GM23338 (cell line): ENCODE measurements around the gene ZNF790. TPM values are rescaled to one million over a fixed set of nuclear protein-coding genes. Genes with fewer than 3 reads are reported as not detected.

Source experiments
- ATAC-seq: fragments of 200-7000 bp; cut with Tn5 transposase; 3 replicates; pipeline ENCODE4 v1.9.1; 2020
- DNase-seq: peaks from one replicate; pipeline ENCODE4 v3.0.0-alpha.2; 2015; ENCODE audit warnings: low spot score
- H2AFZ ChIP-seq: fragments of 200-600 bp; sonication (generic); 2 replicates; pipeline ENCODE4 v1.8.0; 2016; ENCODE audit warnings: antibody characterized with exemption, mild to moderate bottlenecking, moderate library complexity
- H3F3A ChIP-seq: fragments of 200-600 bp; sonication (generic); replicated peaks from 2 replicates; pipeline ENCODE4 v1.8.0; 2017; ENCODE audit warnings: antibody characterized with exemption, mixed run types, low read depth
- H3K27ac ChIP-seq: fragments of 200-600 bp; sonication (generic); 2 replicates; pipeline ENCODE4 v1.6.1; 2016; ENCODE audit warnings: low read depth
- H3K27me3 ChIP-seq: fragments of 200-600 bp; sonication (generic); 2 replicates; pipeline ENCODE4 v1.8.0; 2016; ENCODE audit warnings: mild to moderate bottlenecking, mixed run types, moderate library complexity; ENCODE audit not compliant: insufficient read depth
- H3K36me3 ChIP-seq: fragments of 200-600 bp; sonication (generic); 2 replicates; pipeline ENCODE4 v1.8.0; 2016; ENCODE audit warnings: mild to moderate bottlenecking; ENCODE audit not compliant: insufficient read depth
- H3K4me1 ChIP-seq: fragments of 200-600 bp; sonication (generic); 2 replicates; pipeline ENCODE4 v1.8.0; 2016; ENCODE audit warnings: mild to moderate bottlenecking, moderate library complexity; ENCODE audit not compliant: insufficient read depth
- H3K4me2 ChIP-seq: fragments of 200-600 bp; sonication (generic); 2 replicates; pipeline ENCODE4 v1.7.1; 2017; ENCODE audit warnings: mixed run types
- H3K4me3 ChIP-seq: fragments of 200-600 bp; sonication (generic); 2 replicates; pipeline ENCODE4 v1.6.1; 2016; ENCODE audit warnings: mixed run types
- H3K79me2 ChIP-seq: fragments of 200-600 bp; sonication (generic); replicated peaks from 2 replicates; pipeline ENCODE4 v1.8.0; 2017; ENCODE audit warnings: mild to moderate bottlenecking; ENCODE audit not compliant: insufficient read depth
- H3K9me2 ChIP-seq: fragments of 200-600 bp; sonication (generic); 2 replicates; pipeline ENCODE4 v1.8.0; 2017; ENCODE audit not compliant: insufficient read depth
- H4K20me1 ChIP-seq: fragments of 200-600 bp; sonication (generic); replicated peaks from 2 replicates; pipeline ENCODE4 v1.8.0; 2017; ENCODE audit warnings: mild to moderate bottlenecking; ENCODE audit not compliant: insufficient read depth
- H3K27ac Mint-ChIP-seq: 2 replicates; pipeline ENCODE4 v1.8.0; 2020; ENCODE audit warnings: inconsistent platforms, mild to moderate bottlenecking, moderate library complexity, mixed read lengths
- H3K27me3 Mint-ChIP-seq: 3 replicates; pipeline ENCODE4 v1.8.0; 2022; ENCODE audit warnings: low read depth, mild to moderate bottlenecking, moderate library complexity, mixed read lengths, inconsistent platforms; ENCODE audit not compliant: insufficient read depth, poor library complexity
- H3K36me3 Mint-ChIP-seq: 3 replicates; pipeline ENCODE4 v1.8.0; 2021; ENCODE audit warnings: low read depth, mild to moderate bottlenecking, inconsistent platforms, moderate library complexity, mixed read lengths
- H3K4me1 Mint-ChIP-seq: 3 replicates; pipeline ENCODE4 v1.8.0; 2020; ENCODE audit warnings: mild to moderate bottlenecking, inconsistent platforms, mixed read lengths
- H3K4me3 Mint-ChIP-seq: 3 replicates; pipeline ENCODE4 v1.8.0; 2021; ENCODE audit warnings: moderate library complexity, mild to moderate bottlenecking, inconsistent platforms, mixed read lengths
- H3K9me3 Mint-ChIP-seq: 3 replicates; pipeline ENCODE4 v1.8.0; 2020; ENCODE audit warnings: moderate library complexity, mild to moderate bottlenecking, inconsistent platforms, mixed read lengths
- CREB1 ChIP-seq: fragments of 250-450 bp; sonication (Bioruptor Pico); IDR thresholded peaks from 2 replicates; pipeline ENCODE4 v1.5.0; 2020; ENCODE audit warnings: low read depth, mild to moderate bottlenecking, moderate library complexity
- EZH2 ChIP-seq: fragments of 200-600 bp; sonication (generic); IDR thresholded peaks from one replicate; pipeline ENCODE4 v1.8.0; 2017; ENCODE audit warnings: antibody characterized with exemption, mild to moderate bottlenecking, low read depth; ENCODE audit not compliant: unreplicated experiment
- EZH2phosphoT487 ChIP-seq: fragments of 200-600 bp; sonication (generic); IDR thresholded peaks from one replicate; pipeline ENCODE4 v1.8.1; 2018; ENCODE audit warnings: antibody characterized with exemption; ENCODE audit not compliant: unreplicated experiment
- JUNB ChIP-seq: IDR thresholded peaks from one replicate; pipeline ENCODE4 v1.6.1; 2016; ENCODE audit warnings: antibody characterized with exemption; ENCODE audit not compliant: unreplicated experiment
- NANOG ChIP-seq: IDR thresholded peaks from 2 replicates; pipeline ENCODE4 v1.6.1; 2016; ENCODE audit warnings: antibody characterized with exemption, borderline replicate concordance
- POLR2AphosphoS5 ChIP-seq: IDR thresholded peaks from 2 replicates; pipeline ENCODE4 v1.6.1; 2016; ENCODE audit warnings: antibody characterized with exemption, low read depth
- STAT1 ChIP-seq: IDR thresholded peaks from one replicate; pipeline ENCODE4 v1.6.1; 2016; ENCODE audit warnings: antibody characterized with exemption; ENCODE audit not compliant: unreplicated experiment
- ZNF114 ChIP-seq: fragments of 250-450 bp; sonication (Bioruptor Pico); IDR thresholded peaks from 2 replicates; pipeline ENCODE4 v1.5.0; 2020; ENCODE audit warnings: mild to moderate bottlenecking, moderate library complexity
- ZNF331 ChIP-seq: fragments of 250-450 bp; sonication (Bioruptor Pico); IDR thresholded peaks from 2 replicates; pipeline ENCODE4 v1.5.0; 2020; ENCODE audit warnings: low read depth, mild to moderate bottlenecking, moderate library complexity
- polyA plus RNA-seq: library from polyadenylated mRNA; unstranded; fragments of >200 nt; fragmentation: Nextera tagmentation; extraction: Ambion mirVana; gene quantifications from 2 replicates; pipeline ENCODE4 v1.2.1, GENCODE V29; 2016
- total RNA-seq: library from RNA; depleted of rRNA; stranded (reverse); fragments of >200 nt; shearing (Covaris generic); gene quantifications from 2 replicates; pipeline ENCODE4 v1.2.3, GENCODE V29; 2014
- TF ChIP-seq, protein P1 (sequence below): IDR thresholded peaks from one replicate; pipeline ENCODE4 v1.6.1; 2018; ENCODE audit warnings: antibody characterized with exemption; ENCODE audit not compliant: unreplicated experiment
- TF ChIP-seq, protein P2 (sequence below): IDR thresholded peaks from 2 replicates; pipeline ENCODE4 v1.6.1; 2016; ENCODE audit warnings: antibody characterized with exemption
- TF ChIP-seq, protein P3 (sequence below): fragments of 250-450 bp; sonication (Bioruptor Pico); IDR thresholded peaks from 2 replicates; pipeline ENCODE4 v1.5.0; 2020; ENCODE audit warnings: mild to moderate bottlenecking, moderate library complexity
- TF ChIP-seq, protein P4 (sequence below), 2 experiments: fragments of 200-600 bp in 1 of 2; sonication (generic) in 1 of 2; conservative IDR thresholded peaks; 2 replicates each; pipeline versions ENCODE4 v1.5.1 to v1.6.1; 2016 to 2017; ENCODE audit warnings: antibody characterized with exemption in 2 of 2, low read depth in 2 of 2, mild to moderate bottlenecking in 2 of 2, moderate library complexity in 1 of 2

Gene ZNF790
- total and polyA plus RNA-seq, 2 experiments from 2014 or later, result 5.4 to 5.9 TPM

- H3K27me3 ChIP-seq, result no peaks in the 10 kb centered on the region
- TF ChIP-seq NANOG, result no peak
- TF ChIP-seq, protein P1, sequence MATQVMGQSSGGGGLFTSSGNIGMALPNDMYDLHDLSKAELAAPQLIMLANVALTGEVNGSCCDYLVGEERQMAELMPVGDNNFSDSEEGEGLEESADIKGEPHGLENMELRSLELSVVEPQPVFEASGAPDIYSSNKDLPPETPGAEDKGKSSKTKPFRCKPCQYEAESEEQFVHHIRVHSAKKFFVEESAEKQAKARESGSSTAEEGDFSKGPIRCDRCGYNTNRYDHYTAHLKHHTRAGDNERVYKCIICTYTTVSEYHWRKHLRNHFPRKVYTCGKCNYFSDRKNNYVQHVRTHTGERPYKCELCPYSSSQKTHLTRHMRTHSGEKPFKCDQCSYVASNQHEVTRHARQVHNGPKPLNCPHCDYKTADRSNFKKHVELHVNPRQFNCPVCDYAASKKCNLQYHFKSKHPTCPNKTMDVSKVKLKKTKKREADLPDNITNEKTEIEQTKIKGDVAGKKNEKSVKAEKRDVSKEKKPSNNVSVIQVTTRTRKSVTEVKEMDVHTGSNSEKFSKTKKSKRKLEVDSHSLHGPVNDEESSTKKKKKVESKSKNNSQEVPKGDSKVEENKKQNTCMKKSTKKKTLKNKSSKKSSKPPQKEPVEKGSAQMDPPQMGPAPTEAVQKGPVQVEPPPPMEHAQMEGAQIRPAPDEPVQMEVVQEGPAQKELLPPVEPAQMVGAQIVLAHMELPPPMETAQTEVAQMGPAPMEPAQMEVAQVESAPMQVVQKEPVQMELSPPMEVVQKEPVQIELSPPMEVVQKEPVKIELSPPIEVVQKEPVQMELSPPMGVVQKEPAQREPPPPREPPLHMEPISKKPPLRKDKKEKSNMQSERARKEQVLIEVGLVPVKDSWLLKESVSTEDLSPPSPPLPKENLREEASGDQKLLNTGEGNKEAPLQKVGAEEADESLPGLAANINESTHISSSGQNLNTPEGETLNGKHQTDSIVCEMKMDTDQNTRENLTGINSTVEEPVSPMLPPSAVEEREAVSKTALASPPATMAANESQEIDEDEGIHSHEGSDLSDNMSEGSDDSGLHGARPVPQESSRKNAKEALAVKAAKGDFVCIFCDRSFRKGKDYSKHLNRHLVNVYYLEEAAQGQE, result no peak
- TF ChIP-seq STAT1, result no peak
- no peak for TF ChIP-seq JUNB
- TF ChIP-seq, protein P2, sequence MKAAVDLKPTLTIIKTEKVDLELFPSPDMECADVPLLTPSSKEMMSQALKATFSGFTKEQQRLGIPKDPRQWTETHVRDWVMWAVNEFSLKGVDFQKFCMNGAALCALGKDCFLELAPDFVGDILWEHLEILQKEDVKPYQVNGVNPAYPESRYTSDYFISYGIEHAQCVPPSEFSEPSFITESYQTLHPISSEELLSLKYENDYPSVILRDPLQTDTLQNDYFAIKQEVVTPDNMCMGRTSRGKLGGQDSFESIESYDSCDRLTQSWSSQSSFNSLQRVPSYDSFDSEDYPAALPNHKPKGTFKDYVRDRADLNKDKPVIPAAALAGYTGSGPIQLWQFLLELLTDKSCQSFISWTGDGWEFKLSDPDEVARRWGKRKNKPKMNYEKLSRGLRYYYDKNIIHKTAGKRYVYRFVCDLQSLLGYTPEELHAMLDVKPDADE, result peak; percentile 89
- TF ChIP-seq POLR2AphosphoS5, result peak; percentile 91
- no peak for TF ChIP-seq CREB1
- TF ChIP-seq ZNF114 (CRISPR knock-in tag), result no peak
- no peak for TF ChIP-seq ZNF331 (CRISPR knock-in tag)
- TF ChIP-seq, protein P3, sequence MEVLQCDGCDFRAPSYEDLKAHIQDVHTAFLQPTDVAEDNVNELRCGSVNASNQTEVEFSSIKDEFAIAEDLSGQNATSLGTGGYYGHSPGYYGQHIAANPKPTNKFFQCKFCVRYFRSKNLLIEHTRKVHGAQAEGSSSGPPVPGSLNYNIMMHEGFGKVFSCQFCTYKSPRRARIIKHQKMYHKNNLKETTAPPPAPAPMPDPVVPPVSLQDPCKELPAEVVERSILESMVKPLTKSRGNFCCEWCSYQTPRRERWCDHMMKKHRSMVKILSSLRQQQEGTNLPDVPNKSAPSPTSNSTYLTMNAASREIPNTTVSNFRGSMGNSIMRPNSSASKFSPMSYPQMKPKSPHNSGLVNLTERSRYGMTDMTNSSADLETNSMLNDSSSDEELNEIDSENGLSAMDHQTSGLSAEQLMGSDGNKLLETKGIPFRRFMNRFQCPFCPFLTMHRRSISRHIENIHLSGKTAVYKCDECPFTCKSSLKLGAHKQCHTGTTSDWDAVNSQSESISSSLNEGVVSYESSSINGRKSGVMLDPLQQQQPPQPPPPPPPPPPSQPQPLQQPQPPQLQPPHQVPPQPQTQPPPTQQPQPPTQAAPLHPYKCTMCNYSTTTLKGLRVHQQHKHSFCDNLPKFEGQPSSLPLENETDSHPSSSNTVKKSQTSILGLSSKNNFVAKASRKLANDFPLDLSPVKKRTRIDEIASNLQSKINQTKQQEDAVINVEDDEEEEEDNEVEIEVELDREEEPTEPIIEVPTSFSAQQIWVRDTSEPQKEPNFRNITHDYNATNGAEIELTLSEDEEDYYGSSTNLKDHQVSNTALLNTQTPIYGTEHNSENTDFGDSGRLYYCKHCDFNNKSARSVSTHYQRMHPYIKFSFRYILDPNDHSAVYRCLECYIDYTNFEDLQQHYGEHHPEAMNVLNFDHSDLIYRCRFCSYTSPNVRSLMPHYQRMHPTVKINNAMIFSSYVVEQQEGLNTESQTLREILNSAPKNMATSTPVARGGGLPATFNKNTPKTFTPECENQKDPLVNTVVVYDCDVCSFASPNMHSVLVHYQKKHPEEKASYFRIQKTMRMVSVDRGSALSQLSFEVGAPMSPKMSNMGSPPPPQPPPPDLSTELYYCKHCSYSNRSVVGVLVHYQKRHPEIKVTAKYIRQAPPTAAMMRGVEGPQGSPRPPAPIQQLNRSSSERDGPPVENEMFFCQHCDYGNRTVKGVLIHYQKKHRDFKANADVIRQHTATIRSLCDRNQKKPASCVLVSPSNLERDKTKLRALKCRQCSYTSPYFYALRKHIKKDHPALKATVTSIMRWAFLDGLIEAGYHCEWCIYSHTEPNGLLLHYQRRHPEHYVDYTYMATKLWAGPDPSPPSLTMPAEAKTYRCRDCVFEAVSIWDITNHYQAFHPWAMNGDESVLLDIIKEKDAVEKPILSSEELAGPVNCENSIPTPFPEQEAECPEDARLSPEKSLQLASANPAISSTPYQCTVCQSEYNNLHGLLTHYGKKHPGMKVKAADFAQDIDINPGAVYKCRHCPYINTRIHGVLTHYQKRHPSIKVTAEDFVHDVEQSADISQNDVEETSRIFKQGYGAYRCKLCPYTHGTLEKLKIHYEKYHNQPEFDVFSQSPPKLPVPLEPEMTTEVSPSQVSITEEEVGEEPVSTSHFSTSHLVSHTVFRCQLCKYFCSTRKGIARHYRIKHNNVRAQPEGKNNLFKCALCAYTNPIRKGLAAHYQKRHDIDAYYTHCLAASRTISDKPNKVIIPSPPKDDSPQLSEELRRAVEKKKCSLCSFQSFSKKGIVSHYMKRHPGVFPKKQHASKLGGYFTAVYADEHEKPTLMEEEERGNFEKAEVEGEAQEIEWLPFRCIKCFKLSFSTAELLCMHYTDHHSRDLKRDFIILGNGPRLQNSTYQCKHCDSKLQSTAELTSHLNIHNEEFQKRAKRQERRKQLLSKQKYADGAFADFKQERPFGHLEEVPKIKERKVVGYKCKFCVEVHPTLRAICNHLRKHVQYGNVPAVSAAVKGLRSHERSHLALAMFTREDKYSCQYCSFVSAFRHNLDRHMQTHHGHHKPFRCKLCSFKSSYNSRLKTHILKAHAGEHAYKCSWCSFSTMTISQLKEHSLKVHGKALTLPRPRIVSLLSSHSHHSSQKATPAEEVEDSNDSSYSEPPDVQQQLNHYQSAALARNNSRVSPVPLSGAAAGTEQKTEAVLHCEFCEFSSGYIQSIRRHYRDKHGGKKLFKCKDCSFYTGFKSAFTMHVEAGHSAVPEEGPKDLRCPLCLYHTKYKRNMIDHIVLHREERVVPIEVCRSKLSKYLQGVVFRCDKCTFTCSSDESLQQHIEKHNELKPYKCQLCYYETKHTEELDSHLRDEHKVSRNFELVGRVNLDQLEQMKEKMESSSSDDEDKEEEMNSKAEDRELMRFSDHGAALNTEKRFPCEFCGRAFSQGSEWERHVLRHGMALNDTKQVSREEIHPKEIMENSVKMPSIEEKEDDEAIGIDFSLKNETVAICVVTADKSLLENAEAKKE (CRISPR knock-in tag), result no peak
- TF ChIP-seq, protein P4, sequence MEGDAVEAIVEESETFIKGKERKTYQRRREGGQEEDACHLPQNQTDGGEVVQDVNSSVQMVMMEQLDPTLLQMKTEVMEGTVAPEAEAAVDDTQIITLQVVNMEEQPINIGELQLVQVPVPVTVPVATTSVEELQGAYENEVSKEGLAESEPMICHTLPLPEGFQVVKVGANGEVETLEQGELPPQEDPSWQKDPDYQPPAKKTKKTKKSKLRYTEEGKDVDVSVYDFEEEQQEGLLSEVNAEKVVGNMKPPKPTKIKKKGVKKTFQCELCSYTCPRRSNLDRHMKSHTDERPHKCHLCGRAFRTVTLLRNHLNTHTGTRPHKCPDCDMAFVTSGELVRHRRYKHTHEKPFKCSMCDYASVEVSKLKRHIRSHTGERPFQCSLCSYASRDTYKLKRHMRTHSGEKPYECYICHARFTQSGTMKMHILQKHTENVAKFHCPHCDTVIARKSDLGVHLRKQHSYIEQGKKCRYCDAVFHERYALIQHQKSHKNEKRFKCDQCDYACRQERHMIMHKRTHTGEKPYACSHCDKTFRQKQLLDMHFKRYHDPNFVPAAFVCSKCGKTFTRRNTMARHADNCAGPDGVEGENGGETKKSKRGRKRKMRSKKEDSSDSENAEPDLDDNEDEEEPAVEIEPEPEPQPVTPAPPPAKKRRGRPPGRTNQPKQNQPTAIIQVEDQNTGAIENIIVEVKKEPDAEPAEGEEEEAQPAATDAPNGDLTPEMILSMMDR (conservative IDR thresholded peaks at IDR 0.05; ENCODE audit: low read depth in 2 of 2), result no peak
- no peak for TF ChIP-seq EZH2
- TF ChIP-seq EZH2phosphoT487, result no peak
These were observed 12.6 kb upstream of the ZNF790 start, which contains the start of gene ZNF345 for GRCh38 chr19:36850559-36851442. Gene ZNF345, plus strand, starts transcription at chr19:36850876. Its CDS starts 25,955 bp downstream, at chr19:36876831.

More at GRCh38 chr19:36850559-36851442, 12.6 kb upstream of the ZNF790 start, which contains the start of gene ZNF345:
- no peaks in the 10 kb centered on the region for H3F3A ChIP-seq
- H3K79me2 ChIP-seq, result peaks cover 46% of the 10 kb centered on the region
- peaks cover 20% of the 10 kb centered on the region for H3K9me3 Mint-ChIP-seq
- ATAC-seq (peak; percentile 94), DNase-seq (peak; percentile 99)
- peaks cover 2% of the 10 kb centered on the region for H3K27me3 Mint-ChIP-seq
- peak within 1 kb of the TSS; percentile 75 for H3K4me2 ChIP-seq
- H3K9me2 ChIP-seq, result no peaks in the 10 kb centered on the region
- peak within 1 kb of the TSS; percentile 47; the same call in 1 of the 2 replicates for H3K27ac ChIP-seq
- H4K20me1 ChIP-seq, result no peaks in the 10 kb centered on the region
- H3K36me3 Mint-ChIP-seq, result peaks cover 49% of the 10 kb centered on the region
- H2AFZ ChIP-seq, result peak within 1 kb of the TSS; percentile 95
- peak within 1 kb of the TSS; percentile 73 for H3K4me3 ChIP-seq
- H3K36me3 ChIP-seq, result peaks cover 2% of the 10 kb centered on the region
- H3K4me1 ChIP-seq, result peaks cover 3% of the 10 kb centered on the region; the same call in 1 of the 2 replicates
- H3K4me3 Mint-ChIP-seq, result no peak within 1 kb of the TSS
- H3K27ac Mint-ChIP-seq, result no peak within 1 kb of the TSS
- peaks cover 5% of the 10 kb centered on the region; the same call in 1 of the 3 replicates for H3K4me1 Mint-ChIP-seq
